ENCODE data around the gene SELP.

- no peak for TF ChIP-seq CTCF (tag by site-specific recombination; IDR thresholded peaks at IDR 0.05)
- TF ChIP-seq GLI4 (tag by site-specific recombination; IDR thresholded peaks at IDR 0.05) = no peak
- no peak for TF ChIP-seq ZNF423 (tag by site-specific recombination; IDR thresholded peaks at IDR 0.05)
Observed at GRCh38 chr1:169548282-169548681, 81.6 kb downstream of the SELP start.

Measured in HEK293 (cell line).